H9 (cell line): ENCODE measurements around the gene ZCWPW2. TPM values are rescaled to one million over a fixed set of nuclear protein-coding genes. Genes with fewer than 3 reads are reported as not detected.

Source experiments
- DNase-seq: peaks from one replicate; pipeline ENCODE4 v3.0.0-alpha.2; 2017
- H2AFZ ChIP-seq: one replicate; pipeline ENCODE4 v1.6.1; 2013; ENCODE audit warnings: mild to moderate bottlenecking, low read length, control low read depth, moderate library complexity
- H2AK5ac ChIP-seq: 2 replicates; pipeline ENCODE4 v1.6.1; 2013; ENCODE audit warnings: low read length, control low read depth, mixed read lengths; ENCODE audit not compliant: insufficient read length
- H2BK120ac ChIP-seq: one replicate; pipeline ENCODE4 v1.6.1; 2013; ENCODE audit warnings: low read depth, mild to moderate bottlenecking, low read length, control low read depth, inconsistent platforms; ENCODE audit not compliant: poor library complexity, severe bottlenecking
- H2BK12ac ChIP-seq: 2 replicates; pipeline ENCODE4 v1.6.1; 2013; ENCODE audit warnings: low read length, control low read depth, mixed read lengths, low read depth; ENCODE audit not compliant: insufficient read length
- H2BK15ac ChIP-seq: 2 replicates; pipeline ENCODE4 v1.6.1; 2013; ENCODE audit warnings: low read depth, low read length, control low read depth
- H2BK20ac ChIP-seq: one replicate; pipeline ENCODE4 v1.6.1; 2013; ENCODE audit warnings: low read depth, mild to moderate bottlenecking, low read length, control low read depth, inconsistent platforms; ENCODE audit not compliant: poor library complexity, severe bottlenecking
- H2BK5ac ChIP-seq: 2 replicates; pipeline ENCODE4 v1.6.1; 2013; ENCODE audit warnings: low read length, control low read depth, mixed read lengths; ENCODE audit not compliant: insufficient read length
- H3K14ac ChIP-seq: 2 replicates; pipeline ENCODE4 v1.6.1; 2013; ENCODE audit warnings: low read length, control low read depth; ENCODE audit not compliant: insufficient read depth
- H3K18ac ChIP-seq: 2 replicates; pipeline ENCODE4 v1.6.1; 2013; ENCODE audit warnings: low read depth, mild to moderate bottlenecking, mixed read lengths, low read length, control low read depth; ENCODE audit not compliant: insufficient read length
- H3K23ac ChIP-seq: 2 replicates; pipeline ENCODE4 v1.6.1; 2013; ENCODE audit warnings: low read length, control low read depth, mixed read lengths, low read depth; ENCODE audit not compliant: insufficient read length
- H3K23me2 ChIP-seq: 2 replicates; pipeline ENCODE4 v1.6.1; 2013; ENCODE audit warnings: low read depth, mild to moderate bottlenecking, mixed read lengths, low read length, control low read depth; ENCODE audit not compliant: insufficient read length, poor library complexity, severe bottlenecking
- H3K27ac ChIP-seq: 2 replicates; pipeline ENCODE4 v1.5.1; 2013; ENCODE audit warnings: low read length, control low read depth, mixed read lengths, low read depth; ENCODE audit not compliant: insufficient read length
- H3K27me3 ChIP-seq: 2 replicates; pipeline ENCODE4 v1.6.1; 2013; ENCODE audit warnings: low read length, control low read depth, inconsistent platforms; ENCODE audit not compliant: insufficient read depth
- H3K4ac ChIP-seq: 2 replicates; pipeline ENCODE4 v1.6.1; 2013; ENCODE audit warnings: low read depth, mild to moderate bottlenecking, control low read depth, inconsistent platforms, low read length, moderate library complexity
- H3K4me1 ChIP-seq: 2 replicates; pipeline ENCODE4 v1.6.1; 2013; ENCODE audit warnings: low read length, control low read depth, inconsistent platforms; ENCODE audit not compliant: insufficient read depth
- H3K4me2 ChIP-seq: 2 replicates; pipeline ENCODE4 v1.6.1; 2013; ENCODE audit warnings: low read length, control low read depth, mixed read lengths; ENCODE audit not compliant: insufficient read length, insufficient read depth
- H3K56ac ChIP-seq: 2 replicates; pipeline ENCODE4 v1.6.1; 2013; ENCODE audit warnings: low read depth, mild to moderate bottlenecking, mixed read lengths, low read length, control low read depth; ENCODE audit not compliant: insufficient read length
- H3K79me1 ChIP-seq: 2 replicates; pipeline ENCODE4 v1.6.1; 2013; ENCODE audit warnings: low read depth, mild to moderate bottlenecking, moderate library complexity, low read length, control low read depth, inconsistent platforms; ENCODE audit not compliant: insufficient read depth, poor library complexity, severe bottlenecking
- H3K79me2 ChIP-seq: 2 replicates; pipeline ENCODE4 v1.6.1; 2013; ENCODE audit warnings: low read length, control low read depth, inconsistent platforms; ENCODE audit not compliant: insufficient read depth
- H3K9ac ChIP-seq: 2 replicates; pipeline ENCODE4 v1.6.1; 2013; ENCODE audit warnings: low read length, control low read depth, mixed read lengths; ENCODE audit not compliant: insufficient read length; ENCODE audit errors: extremely low read depth
- H3K9me3 ChIP-seq: one replicate; pipeline ENCODE4 v1.6.1; 2013; ENCODE audit warnings: low read depth, low read length, inconsistent platforms; ENCODE audit not compliant: control insufficient read depth
- H3T11ph ChIP-seq: one replicate; pipeline ENCODE4 v1.6.1; 2013; ENCODE audit warnings: mild to moderate bottlenecking, low read length, control low read depth, inconsistent platforms
- H4K20me1 ChIP-seq: one replicate; pipeline ENCODE4 v1.6.1; 2013; ENCODE audit not compliant: control insufficient read depth, insufficient read length, insufficient read depth
- H4K5ac ChIP-seq: 2 replicates; pipeline ENCODE4 v1.6.1; 2013; ENCODE audit warnings: low read depth, mild to moderate bottlenecking, mixed read lengths, low read length, control low read depth; ENCODE audit not compliant: insufficient read length
- H4K8ac ChIP-seq: replicated peaks from 2 replicates; pipeline ENCODE4 v1.6.1; 2013; ENCODE audit warnings: low read length, control low read depth, mixed read lengths, low read depth; ENCODE audit not compliant: insufficient read length
- H4K91ac ChIP-seq: 2 replicates; pipeline ENCODE4 v1.6.1; 2013; ENCODE audit warnings: low read depth, mild to moderate bottlenecking, moderate library complexity, mixed read lengths, low read length, control low read depth; ENCODE audit not compliant: insufficient read length
- H3K27ac Mint-ChIP-seq, 3 experiments: 2 replicates in 2 of 3; 3 replicates in 1 of 3; pipeline ENCODE4 v1.8.0; 2020 to 2021; ENCODE audit warnings: mixed read lengths in 3 of 3, mild to moderate bottlenecking in 1 of 3, moderate library complexity in 1 of 3
- H3K27me3 Mint-ChIP-seq: 2 replicates; pipeline ENCODE4 v1.8.0; 2021; ENCODE audit warnings: low read depth, mild to moderate bottlenecking, moderate library complexity, mixed read lengths
- H3K36me3 Mint-ChIP-seq, 3 experiments: 2 replicates in 2 of 3; 3 replicates in 1 of 3; pipeline ENCODE4 v1.8.0; 2020 to 2021; ENCODE audit warnings: low read depth in 3 of 3, mixed read lengths in 3 of 3; ENCODE audit not compliant: insufficient read depth in 1 of 3
- H3K4me1 Mint-ChIP-seq, 2 experiments: 2 replicates each; pipeline ENCODE4 v1.8.0; 2020; ENCODE audit warnings: mixed read lengths in 2 of 2
- H3K4me3 Mint-ChIP-seq, 2 experiments: 2 replicates in 1 of 2; 3 replicates in 1 of 2; pipeline ENCODE4 v1.8.0; 2020 to 2021; ENCODE audit warnings: mild to moderate bottlenecking in 2 of 2, mixed read lengths in 2 of 2, moderate library complexity in 1 of 2
- H3K9me3 Mint-ChIP-seq, 2 experiments: 2 replicates in 1 of 2; 3 replicates in 1 of 2; pipeline ENCODE4 v1.8.0; 2020; ENCODE audit warnings: mild to moderate bottlenecking in 2 of 2, mixed read lengths in 2 of 2, moderate library complexity in 1 of 2
- WGBS: extraction: QIAGEN DNeasy Blood & Tissue Kit; methylation state at CpG from one replicate; pipeline ENCODE4 v1.1.7; 2013; ENCODE audit warnings: missing lambda C conversion rate, low lambda C conversion rate, mixed read lengths; ENCODE audit not compliant: insufficient read length; ENCODE audit errors: extremely low coverage; 5-methylcytosine and 5-hydroxymethylcytosine counted together
- total RNA-seq: library from RNA; stranded (reverse); gene quantifications from 2 replicates; pipeline ENCODE4 v1.2.1, GENCODE V29; 2021
- TF ChIP-seq, protein P1 (sequence below): fragments of 200-600 bp; sonication (generic); conservative IDR thresholded peaks from 3 replicates; pipeline ENCODE4 v1.8.0; 2021; ENCODE audit warnings: antibody characterized with exemption, mild to moderate bottlenecking

Gene ZCWPW2
- total RNA-seq, 1 experiment from 2014 or later, result 0.35 TPM

GRCh38 chr3:28388978-28389377, 40.5 kb downstream of the ZCWPW2 start:
- H3K4me1 Mint-ChIP-seq, result no peaks in the 10 kb centered on the region
- Histone ChIP-seq H3T11ph (no peak overlapping the region), H3K4ac (no peak overlapping the region), H2AFZ (no peak overlapping the region), H2BK15ac (no peak overlapping the region), H2BK20ac (no peak overlapping the region), H3K4me1 (no peaks in the 10 kb centered on the region), H3K4me2 (no peak overlapping the region), H2BK5ac (no peak overlapping the region), H3K14ac (no peak overlapping the region), H2AK5ac (no peak overlapping the region), H2BK12ac (no peak overlapping the region), H3K79me2 (no peaks in the 10 kb centered on the region), H3K27me3 (no peaks in the 10 kb centered on the region), H3K9me3 (no peaks in the 10 kb centered on the region), H2BK120ac (no peak overlapping the region), H3K79me1 (no peaks in the 10 kb centered on the region), H4K91ac (no peak overlapping the region), H4K5ac (no peak overlapping the region), H3K9ac (no peak overlapping the region), H3K23ac (no peak overlapping the region), H3K27ac (no peak overlapping the region), H3K23me2 (no peaks in the 10 kb centered on the region), H4K8ac (no peak overlapping the region), H3K56ac (no peak overlapping the region), H3K18ac (no peak overlapping the region), H4K20me1 (no peaks in the 10 kb centered on the region)
- no peak for DNase-seq
- peaks cover 6 to 11% of the 10 kb centered on the region in 2 experiments; a peak in 4 of 5 replicates for H3K9me3 Mint-ChIP-seq
- WGBS, result no CpG with 5 or more reads among the region's 1 CpG
- peaks cover 1% of the 10 kb centered on the region; the same call in 1 of the 2 replicates for H3K27me3 Mint-ChIP-seq
- H3K27ac Mint-ChIP-seq, result no peak overlapping the region
- peaks cover 0 to 11% (median 0%) of the 10 kb centered on the region in 3 experiments; a peak in 2 of 7 replicates for H3K36me3 Mint-ChIP-seq
- H3K4me3 Mint-ChIP-seq, result no peak overlapping the region
- TF ChIP-seq, protein P1, sequence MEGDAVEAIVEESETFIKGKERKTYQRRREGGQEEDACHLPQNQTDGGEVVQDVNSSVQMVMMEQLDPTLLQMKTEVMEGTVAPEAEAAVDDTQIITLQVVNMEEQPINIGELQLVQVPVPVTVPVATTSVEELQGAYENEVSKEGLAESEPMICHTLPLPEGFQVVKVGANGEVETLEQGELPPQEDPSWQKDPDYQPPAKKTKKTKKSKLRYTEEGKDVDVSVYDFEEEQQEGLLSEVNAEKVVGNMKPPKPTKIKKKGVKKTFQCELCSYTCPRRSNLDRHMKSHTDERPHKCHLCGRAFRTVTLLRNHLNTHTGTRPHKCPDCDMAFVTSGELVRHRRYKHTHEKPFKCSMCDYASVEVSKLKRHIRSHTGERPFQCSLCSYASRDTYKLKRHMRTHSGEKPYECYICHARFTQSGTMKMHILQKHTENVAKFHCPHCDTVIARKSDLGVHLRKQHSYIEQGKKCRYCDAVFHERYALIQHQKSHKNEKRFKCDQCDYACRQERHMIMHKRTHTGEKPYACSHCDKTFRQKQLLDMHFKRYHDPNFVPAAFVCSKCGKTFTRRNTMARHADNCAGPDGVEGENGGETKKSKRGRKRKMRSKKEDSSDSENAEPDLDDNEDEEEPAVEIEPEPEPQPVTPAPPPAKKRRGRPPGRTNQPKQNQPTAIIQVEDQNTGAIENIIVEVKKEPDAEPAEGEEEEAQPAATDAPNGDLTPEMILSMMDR, result no peak; the same call in 2 of the 3 replicates
